Spleen (tissue), 7 donors: ENCODE results near the gene ABCC3.

Experiments used
- POLR2A ChIP-seq, 3 donors: fragments of 450-650 bp; IDR thresholded peaks; one replicate each; pipeline ENCODE4 v1.5.1; 2017; ENCODE audit warnings: antibody characterized with exemption in 3 of 3, mild to moderate bottlenecking in 1 of 3
- TF ChIP-seq, protein P1 (sequence below), 11 experiments: fragments of 200-600 bp in 7 of 11; fragments of 450-650 bp in 4 of 11; sonication (generic) in 4 of 11; IDR thresholded peaks in 8 of 11; conservative IDR thresholded peaks in 3 of 11; 1 replicate in 7 of 11; 2 replicates in 4 of 11; pipeline versions ENCODE4 v1.4.0 to v1.8.0; 2016 to 2021; ENCODE audit warnings: antibody characterized with exemption in 11 of 11, inconsistent platforms in 4 of 11, mild to moderate bottlenecking in 1 of 11
- donor health status: DM: no; HTN: no; CAD: no; lungs with moderate emphysema.
- donor health status: DM: no; HTN: no; CAD: no.
- donor health status: DM: no; HTN: no; CAD: no.

DNA sequence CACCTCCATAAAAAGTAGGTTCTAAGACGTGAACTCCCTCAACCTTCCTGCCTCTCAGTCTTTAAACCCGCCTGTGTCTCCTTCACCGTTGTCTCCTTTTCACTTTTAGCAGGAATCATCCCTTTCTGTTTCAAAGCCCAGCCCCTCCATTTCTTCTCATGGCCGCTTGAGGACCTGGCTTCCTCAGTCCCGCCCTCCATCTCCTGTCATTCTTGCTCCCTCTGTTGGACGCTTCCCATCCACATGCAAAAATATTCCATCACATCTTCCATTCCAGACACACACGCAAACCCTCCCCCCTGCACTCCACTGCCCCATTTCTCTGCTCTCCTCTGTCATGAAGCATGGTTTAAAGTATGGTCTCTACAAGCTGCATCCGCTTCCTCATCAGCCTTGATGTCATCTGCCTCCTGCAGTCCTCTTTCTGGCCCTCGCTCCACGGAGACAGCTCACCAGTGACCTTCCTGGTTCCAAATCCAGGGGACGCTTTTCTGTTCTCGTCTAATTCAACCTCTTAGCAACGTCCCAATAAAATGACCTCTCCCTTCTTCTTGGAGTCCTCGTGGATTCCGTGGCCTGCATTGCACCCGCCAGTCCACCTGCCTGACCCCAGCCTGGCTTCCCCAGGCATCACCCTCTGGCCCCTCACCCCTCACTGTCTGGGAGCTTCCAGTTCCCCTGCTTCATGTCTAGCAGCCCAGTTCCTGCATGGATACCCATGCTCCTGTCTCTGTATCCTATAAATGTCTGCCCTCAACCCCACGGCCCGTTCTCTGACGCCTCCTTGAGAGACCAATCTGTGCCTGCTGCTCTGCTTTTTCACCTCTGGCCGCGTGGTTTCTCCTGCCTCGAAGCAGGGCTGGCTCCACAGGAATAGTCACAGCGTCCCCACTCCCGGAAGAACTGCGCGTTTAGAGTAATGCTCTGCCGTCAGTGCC, 46.9 kb downstream of the ABCC3 start:
- TF ChIP-seq, protein P1, sequence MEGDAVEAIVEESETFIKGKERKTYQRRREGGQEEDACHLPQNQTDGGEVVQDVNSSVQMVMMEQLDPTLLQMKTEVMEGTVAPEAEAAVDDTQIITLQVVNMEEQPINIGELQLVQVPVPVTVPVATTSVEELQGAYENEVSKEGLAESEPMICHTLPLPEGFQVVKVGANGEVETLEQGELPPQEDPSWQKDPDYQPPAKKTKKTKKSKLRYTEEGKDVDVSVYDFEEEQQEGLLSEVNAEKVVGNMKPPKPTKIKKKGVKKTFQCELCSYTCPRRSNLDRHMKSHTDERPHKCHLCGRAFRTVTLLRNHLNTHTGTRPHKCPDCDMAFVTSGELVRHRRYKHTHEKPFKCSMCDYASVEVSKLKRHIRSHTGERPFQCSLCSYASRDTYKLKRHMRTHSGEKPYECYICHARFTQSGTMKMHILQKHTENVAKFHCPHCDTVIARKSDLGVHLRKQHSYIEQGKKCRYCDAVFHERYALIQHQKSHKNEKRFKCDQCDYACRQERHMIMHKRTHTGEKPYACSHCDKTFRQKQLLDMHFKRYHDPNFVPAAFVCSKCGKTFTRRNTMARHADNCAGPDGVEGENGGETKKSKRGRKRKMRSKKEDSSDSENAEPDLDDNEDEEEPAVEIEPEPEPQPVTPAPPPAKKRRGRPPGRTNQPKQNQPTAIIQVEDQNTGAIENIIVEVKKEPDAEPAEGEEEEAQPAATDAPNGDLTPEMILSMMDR (IDR thresholded peaks at IDR 0.05 in 8 of 11, conservative IDR thresholded peaks at IDR 0.05 in 3 of 11) = peak in 9 of 11 experiments; percentile 36 to 85 (median 50)
- TF ChIP-seq POLR2A (IDR thresholded peaks at IDR 0.05) = no peak
